KMS-11 (cell line): ENCODE results near the gene SCT.

Experiments used
- H2AFZ ChIP-seq: fragments of 200-600 bp; sonication (generic); 2 replicates; pipeline ENCODE4 v1.6.1; 2016; ENCODE audit warnings: antibody characterized with exemption, mixed run types, low read depth
- H3K27ac ChIP-seq: fragments of 200-600 bp; sonication (generic); 2 replicates; pipeline ENCODE4 v1.6.1; 2016; ENCODE audit warnings: mild to moderate bottlenecking, mixed run types
- H3K27me3 ChIP-seq: fragments of 200-600 bp; sonication (generic); 2 replicates; pipeline ENCODE4 v1.6.1; 2017; ENCODE audit warnings: mild to moderate bottlenecking, low read depth, mixed run types, moderate library complexity; ENCODE audit not compliant: insufficient read depth
- H3K36me3 ChIP-seq: fragments of 200-600 bp; sonication (generic); 2 replicates; pipeline ENCODE4 v1.6.1; 2017; ENCODE audit warnings: mild to moderate bottlenecking, mixed run types; ENCODE audit not compliant: insufficient read depth
- H3K4me1 ChIP-seq: fragments of 200-600 bp; sonication (generic); 2 replicates; pipeline ENCODE4 v1.6.1; 2016; ENCODE audit warnings: mild to moderate bottlenecking, low read depth, mixed run types; ENCODE audit not compliant: poor library complexity, severe bottlenecking
- H3K4me2 ChIP-seq: fragments of 200-600 bp; sonication (generic); 2 replicates; pipeline ENCODE4 v1.7.0; 2016; ENCODE audit warnings: mild to moderate bottlenecking, mixed run types
- H3K4me3 ChIP-seq: fragments of 200-600 bp; sonication (generic); IDR thresholded peaks from 2 replicates; pipeline ENCODE4 v1.6.1; 2017; ENCODE audit warnings: low read depth, low read length, mixed read lengths; ENCODE audit not compliant: insufficient read depth
- H3K79me2 ChIP-seq: fragments of 200-600 bp; sonication (generic); 2 replicates; pipeline ENCODE4 v1.6.1; 2016; ENCODE audit warnings: low read depth, mixed run types; ENCODE audit not compliant: insufficient read depth
- H3K9ac ChIP-seq: fragments of 200-600 bp; sonication (generic); 2 replicates; pipeline ENCODE4 v1.6.1; 2016; ENCODE audit warnings: mild to moderate bottlenecking, mixed run types
- H4K20me1 ChIP-seq: fragments of 200-600 bp; sonication (generic); 2 replicates; pipeline ENCODE4 v1.6.1; 2016; ENCODE audit warnings: mild to moderate bottlenecking, mixed run types; ENCODE audit not compliant: insufficient read depth
- TF ChIP-seq, protein P1 (sequence below): fragments of 200-600 bp; sonication (generic); conservative IDR thresholded peaks from 2 replicates; pipeline ENCODE4 v1.6.1; 2017; ENCODE audit warnings: low read depth, mild to moderate bottlenecking, antibody characterized with exemption, low read length, moderate library complexity, mixed read lengths

The SCT gene

GRCh38 chr11:606245-606644 is 20.7 kb downstream of the SCT start:
- H3K79me2 ChIP-seq, result no peaks in the 10 kb centered on the region
- no peak overlapping the region for H3K9ac ChIP-seq
- H3K36me3 ChIP-seq, result no peaks in the 10 kb centered on the region; the same call in 1 of the 2 replicates
- H3K27me3 ChIP-seq, result no peaks in the 10 kb centered on the region
- H3K4me3 ChIP-seq, result no peak overlapping the region
- no peaks in the 10 kb centered on the region for H3K4me1 ChIP-seq
- no peak overlapping the region for H2AFZ ChIP-seq
- H3K27ac ChIP-seq, result no peak overlapping the region
- TF ChIP-seq, protein P1, sequence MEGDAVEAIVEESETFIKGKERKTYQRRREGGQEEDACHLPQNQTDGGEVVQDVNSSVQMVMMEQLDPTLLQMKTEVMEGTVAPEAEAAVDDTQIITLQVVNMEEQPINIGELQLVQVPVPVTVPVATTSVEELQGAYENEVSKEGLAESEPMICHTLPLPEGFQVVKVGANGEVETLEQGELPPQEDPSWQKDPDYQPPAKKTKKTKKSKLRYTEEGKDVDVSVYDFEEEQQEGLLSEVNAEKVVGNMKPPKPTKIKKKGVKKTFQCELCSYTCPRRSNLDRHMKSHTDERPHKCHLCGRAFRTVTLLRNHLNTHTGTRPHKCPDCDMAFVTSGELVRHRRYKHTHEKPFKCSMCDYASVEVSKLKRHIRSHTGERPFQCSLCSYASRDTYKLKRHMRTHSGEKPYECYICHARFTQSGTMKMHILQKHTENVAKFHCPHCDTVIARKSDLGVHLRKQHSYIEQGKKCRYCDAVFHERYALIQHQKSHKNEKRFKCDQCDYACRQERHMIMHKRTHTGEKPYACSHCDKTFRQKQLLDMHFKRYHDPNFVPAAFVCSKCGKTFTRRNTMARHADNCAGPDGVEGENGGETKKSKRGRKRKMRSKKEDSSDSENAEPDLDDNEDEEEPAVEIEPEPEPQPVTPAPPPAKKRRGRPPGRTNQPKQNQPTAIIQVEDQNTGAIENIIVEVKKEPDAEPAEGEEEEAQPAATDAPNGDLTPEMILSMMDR, result no peak
- no peaks in the 10 kb centered on the region for H4K20me1 ChIP-seq
- H3K4me2 ChIP-seq, result no peak overlapping the region

GRCh38 chr11:605286-606129 is 21.5 kb downstream of the SCT start:
- H3K27me3 ChIP-seq, result no peaks in the 10 kb centered on the region
- H3K4me2 ChIP-seq, result no peak overlapping the region
- H3K4me1 ChIP-seq, result no peaks in the 10 kb centered on the region
- no peak overlapping the region for H2AFZ ChIP-seq
- no peaks in the 10 kb centered on the region for H3K79me2 ChIP-seq
- TF ChIP-seq, protein P1, result no peak
- no peaks in the 10 kb centered on the region for H4K20me1 ChIP-seq
- H3K27ac ChIP-seq, result no peak overlapping the region
- H3K9ac ChIP-seq, result no peak overlapping the region
- H3K4me3 ChIP-seq, result no peak overlapping the region
- H3K36me3 ChIP-seq, result no peaks in the 10 kb centered on the region; the same call in 1 of the 2 replicates

- no peak overlapping the region for H3K4me2 ChIP-seq
- no peaks in the 10 kb centered on the region; the same call in 1 of the 2 replicates for H3K36me3 ChIP-seq
- TF ChIP-seq, protein P1, result no peak
Observed at GRCh38 chr11:603154-603553, 23.8 kb downstream of the SCT start.

GRCh38 chr11:601573-602245 is 25.3 kb downstream of the SCT start:
- Histone ChIP-seq H3K4me1 (peaks cover 2% of the 10 kb centered on the region), H3K79me2 (no peaks in the 10 kb centered on the region), H2AFZ (no peak overlapping the region), H3K27ac (no peak overlapping the region), H3K4me2 (no peak overlapping the region), H3K36me3 (no peaks in the 10 kb centered on the region), H3K27me3 (no peaks in the 10 kb centered on the region), H3K4me3 (no peak overlapping the region), H3K9ac (no peak overlapping the region), H4K20me1 (no peaks in the 10 kb centered on the region)
- TF ChIP-seq, protein P1, result no peak

More at GRCh38 chr11:603154-603553, 23.8 kb downstream of the SCT start:
- H3K4me1 ChIP-seq, result no peaks in the 10 kb centered on the region
- H3K27me3 ChIP-seq, result no peaks in the 10 kb centered on the region
- no peaks in the 10 kb centered on the region for H3K79me2 ChIP-seq
- no peak overlapping the region for H3K9ac ChIP-seq
- no peak overlapping the region for H3K4me3 ChIP-seq
- H2AFZ ChIP-seq, result no peak overlapping the region
- H4K20me1 ChIP-seq, result no peaks in the 10 kb centered on the region
- H3K27ac ChIP-seq, result no peak overlapping the region
